Ishikawa (cell line): ENCODE data around the gene ST7.

Experiments used
- CEBPB ChIP-seq: IDR thresholded peaks from 2 replicates; pipeline ENCODE4 v1.6.1; 2012
- CREB1 ChIP-seq: IDR thresholded peaks from 2 replicates; pipeline ENCODE4 v1.6.1; 2012; ENCODE audit warnings: low read depth
- EGR1 ChIP-seq: IDR thresholded peaks from 2 replicates; pipeline ENCODE4 v1.6.1; 2012
- EP300 ChIP-seq: IDR thresholded peaks from 2 replicates; pipeline ENCODE4 v1.6.1; 2012; ENCODE audit warnings: borderline replicate concordance
- MAX ChIP-seq: IDR thresholded peaks from 2 replicates; pipeline ENCODE4 v1.6.1; 2012
- NFIC ChIP-seq: IDR thresholded peaks from 2 replicates; pipeline ENCODE4 v1.6.1; 2012
- RAD21 ChIP-seq: IDR thresholded peaks from 2 replicates; pipeline ENCODE4 v1.6.1; 2012; ENCODE audit warnings: low read depth
- REST ChIP-seq: IDR thresholded peaks from 2 replicates; pipeline ENCODE4 v1.6.1; 2012; ENCODE audit warnings: low read depth, mild to moderate bottlenecking
- TAF1 ChIP-seq: IDR thresholded peaks from 2 replicates; pipeline ENCODE4 v1.6.1; 2012; ENCODE audit warnings: low read depth, mild to moderate bottlenecking
- TCF12 ChIP-seq: IDR thresholded peaks from 2 replicates; pipeline ENCODE4 v1.6.1; 2012; ENCODE audit warnings: low read depth
- TEAD4 ChIP-seq: IDR thresholded peaks from 2 replicates; pipeline ENCODE4 v1.6.1; 2012
- USF1 ChIP-seq: IDR thresholded peaks from 2 replicates; pipeline ENCODE4 v1.6.1; 2012
- YY1 ChIP-seq: IDR thresholded peaks from 2 replicates; pipeline ENCODE4 v1.6.1; 2012; ENCODE audit warnings: low read depth
- ZBTB7A ChIP-seq: IDR thresholded peaks from 2 replicates; pipeline ENCODE4 v1.6.1; 2012; ENCODE audit warnings: low read depth

Gene ST7

GRCh38 chr7:116950889-116951351, 2.4 kb upstream of the ST7 start:
- no peak for TF ChIP-seq CREB1
- TF ChIP-seq NFIC: no peak
- no peak for TF ChIP-seq CEBPB
- no peak for TF ChIP-seq RAD21
- no peak for TF ChIP-seq YY1
- TF ChIP-seq MAX: no peak
- TF ChIP-seq TCF12: no peak
- no peak for TF ChIP-seq EGR1
- no peak for TF ChIP-seq USF1

- TF ChIP-seq EP300: no peak
- no peak for TF ChIP-seq USF1
- no peak for TF ChIP-seq TAF1
- TF ChIP-seq NFIC: no peak
- no peak for TF ChIP-seq YY1
- no peak for TF ChIP-seq CEBPB
- TF ChIP-seq REST: no peak
- no peak for TF ChIP-seq MAX
Observed at GRCh38 chr7:116951366-116952292, 1.7 kb upstream of the ST7 start.

- peak; percentile 32; the same call in 1 of the 2 replicates for TF ChIP-seq TAF1
- TF ChIP-seq USF1: peak; percentile 89
- TF ChIP-seq TCF12: 0 out of 2 replicates have a peak, but pooled peaks have one; percentile 25
- no peak for TF ChIP-seq REST
- TF ChIP-seq EP300: no peak
- no peak for TF ChIP-seq ZBTB7A
Observed at GRCh38 chr7:116952635-116953371, 498 bp upstream of the ST7 start.

- TF ChIP-seq TEAD4: peak; percentile 20; the same call in 1 of the 2 replicates
- 0 out of 2 replicates have a peak, but pooled peaks have one; percentile 31 for TF ChIP-seq CREB1
- TF ChIP-seq REST: no peak
- no peak for TF ChIP-seq USF1
- TF ChIP-seq TCF12: no peak
Observed at GRCh38 chr7:116953906-116954838, 871 bp downstream of the ST7 start.
